CD4-positive, alpha-beta T cell treated with Interleukin-17A for 4 hours (primary cell): ENCODE measurements around the gene FABP7.
"Not testable (repeated sequence)": the region's sequence is repeated elsewhere in the genome, so short reads cannot be mapped to it uniquely, and the experiment has no call there.

ENCODE experiments used
- DNase-seq: peaks from one replicate; pipeline ENCODE4 v3.0.0-alpha.2; 2020; ENCODE audit warnings: mixed read lengths

The FABP7 gene

DNA sequence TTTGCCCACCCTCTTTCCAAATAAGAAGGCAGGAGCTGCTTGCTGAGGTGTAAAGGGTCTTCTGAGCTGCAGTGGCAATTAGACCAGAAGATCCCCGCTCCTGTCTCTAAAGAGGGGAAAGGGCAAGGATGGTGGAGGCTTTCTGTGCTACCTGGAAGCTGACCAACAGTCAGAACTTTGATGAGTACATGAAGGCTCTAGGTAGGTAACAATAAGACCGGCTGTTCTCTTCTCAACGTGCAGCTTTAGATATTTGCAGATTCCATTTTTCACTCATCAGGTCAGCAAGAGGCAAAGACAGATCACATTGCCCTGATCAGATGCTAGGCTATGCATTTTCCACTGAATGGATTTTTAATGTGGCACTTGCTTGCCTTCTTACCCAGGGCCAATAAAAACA, at the start of gene FABP7:
Gene FABP7, plus strand, starts transcription at position 50 of the 400 bp plus-strand sequence. Its CDS starts 79 bp downstream, at position 129.
- DNase-seq: no peak

- no peak for DNase-seq
These were observed 49.2 kb upstream of the FABP7 start for GRCh38 chr6:122730334-122730733.

DNA sequence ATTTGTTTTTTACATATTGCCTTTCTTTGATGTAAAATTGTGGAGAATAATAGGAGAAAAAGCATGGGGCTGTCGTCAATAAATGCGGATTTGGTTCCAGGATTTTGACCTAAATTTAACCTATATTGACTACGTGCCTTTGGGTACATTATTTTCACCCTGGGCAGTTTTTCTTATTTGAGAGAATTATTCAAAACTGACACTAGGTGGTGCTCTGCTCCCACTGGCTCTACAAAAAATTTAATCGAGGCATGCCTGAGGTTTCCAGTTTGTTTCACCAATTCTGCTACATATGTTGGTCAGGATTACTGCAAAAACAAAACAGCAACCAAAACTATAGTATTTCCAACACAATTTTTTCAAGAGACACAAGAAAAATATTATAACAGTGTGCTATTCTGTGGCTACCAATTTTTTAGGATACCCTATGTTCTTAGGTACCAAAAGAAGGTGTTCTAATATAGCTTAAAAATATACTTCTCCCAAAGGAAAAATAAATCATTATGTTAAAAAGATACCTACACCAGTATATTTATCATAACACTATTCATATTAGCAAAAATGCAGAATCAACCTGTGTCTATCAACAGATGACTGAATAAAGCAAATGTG, 48.6 kb upstream of the FABP7 start:
- DNase-seq: no peak

DNA sequence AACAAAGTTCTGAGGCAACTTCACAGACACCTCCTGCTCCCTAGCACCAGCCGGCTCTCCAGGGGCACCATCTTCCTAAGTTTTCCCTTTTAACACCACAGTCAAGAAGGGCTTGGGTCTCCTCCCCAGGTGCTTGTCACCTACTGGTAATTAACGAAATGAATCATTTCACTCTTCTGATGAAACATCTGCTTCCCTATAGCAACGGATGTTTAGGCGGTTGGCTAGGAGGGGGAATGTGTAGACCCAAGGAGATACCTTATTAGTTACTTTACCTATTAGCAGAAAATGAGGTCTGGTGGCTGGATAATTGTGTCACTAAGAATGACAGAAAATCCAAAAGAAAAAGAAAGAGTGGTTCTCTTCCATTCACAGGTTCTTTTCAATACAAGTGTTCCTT, 46.3 kb upstream of the FABP7 start:
- DNase-seq: no peak

DNA sequence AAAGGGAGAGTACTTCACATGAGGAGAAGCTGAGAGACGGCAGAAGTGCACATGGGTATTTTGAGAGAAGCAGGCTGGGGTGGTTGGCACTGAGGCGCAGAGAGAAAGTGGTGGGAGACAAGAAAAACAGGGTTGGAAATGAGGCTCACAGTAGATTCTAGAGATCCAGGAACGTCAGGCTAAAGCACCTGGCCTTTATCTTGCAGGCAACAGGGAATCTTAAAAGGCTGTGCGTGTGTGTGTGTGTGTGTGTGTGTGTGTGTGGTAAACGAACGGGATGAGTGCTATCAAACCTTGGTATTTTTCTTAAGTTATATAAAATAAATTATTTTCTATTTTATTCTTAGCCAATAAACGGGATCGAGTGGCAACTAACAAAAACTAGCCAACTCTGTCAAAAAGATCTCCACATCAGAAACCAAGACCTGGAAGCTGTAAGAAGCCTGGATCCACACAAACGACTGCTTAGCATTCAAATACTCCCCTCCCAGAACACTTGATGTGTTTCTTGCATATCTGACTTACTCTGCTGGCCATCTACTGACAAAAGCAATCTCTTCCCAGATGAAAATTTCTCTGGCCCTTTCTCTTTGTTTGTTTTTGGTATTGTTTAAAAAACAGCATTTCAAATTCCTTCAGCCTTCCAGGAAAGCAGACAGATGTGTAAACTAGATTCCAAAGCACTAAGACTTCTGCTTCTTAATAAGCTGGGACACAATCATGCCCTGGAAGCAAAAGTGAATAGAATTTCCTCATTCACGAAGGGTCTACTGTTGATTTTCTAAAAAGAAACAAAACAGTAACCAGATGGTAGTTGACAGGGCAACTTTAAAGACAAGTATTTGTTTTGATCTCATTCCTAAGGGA, 44.8 kb upstream of the FABP7 start:
- no peak for DNase-seq

- DNase-seq: no peak
These were observed 43.9 kb upstream of the FABP7 start for GRCh38 chr6:122735582-122735981.

DNA sequence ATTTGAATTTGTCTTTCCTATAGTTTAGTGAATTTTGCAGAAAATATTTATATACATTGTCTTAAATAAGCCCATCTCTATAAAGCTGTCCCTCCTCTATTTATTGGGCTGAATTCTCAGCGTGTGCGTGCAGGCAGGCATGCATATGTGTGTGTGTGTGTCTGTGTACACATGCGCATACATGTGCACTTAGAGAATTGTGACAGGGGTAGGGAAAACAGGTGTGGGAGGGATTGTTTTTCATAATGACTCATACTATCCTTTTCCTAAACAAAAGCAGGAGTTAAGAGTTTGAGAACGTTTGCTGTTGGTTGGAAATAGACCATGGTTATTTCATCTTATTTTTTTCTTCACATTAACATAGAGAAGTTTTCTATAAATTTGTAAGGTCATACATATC, 43.4 kb upstream of the FABP7 start:
- no peak for DNase-seq

GRCh38 chr6:122736616-122737015, 42.9 kb upstream of the FABP7 start:
- DNase-seq: no peak

- no peak for DNase-seq
These were observed 39.4 kb upstream of the FABP7 start for GRCh38 chr6:122740091-122740490.

GRCh38 chr6:122740936-122741335, 38.6 kb upstream of the FABP7 start:
- no peak for DNase-seq

GRCh38 chr6:122744247-122744646, 35.3 kb upstream of the FABP7 start:
- not testable (repeated sequence) for DNase-seq

- not testable (repeated sequence) for DNase-seq
These were observed 34.7 kb upstream of the FABP7 start for GRCh38 chr6:122744856-122745255.

GRCh38 chr6:122746688-122747087, 32.8 kb upstream of the FABP7 start:
- no peak for DNase-seq

DNA sequence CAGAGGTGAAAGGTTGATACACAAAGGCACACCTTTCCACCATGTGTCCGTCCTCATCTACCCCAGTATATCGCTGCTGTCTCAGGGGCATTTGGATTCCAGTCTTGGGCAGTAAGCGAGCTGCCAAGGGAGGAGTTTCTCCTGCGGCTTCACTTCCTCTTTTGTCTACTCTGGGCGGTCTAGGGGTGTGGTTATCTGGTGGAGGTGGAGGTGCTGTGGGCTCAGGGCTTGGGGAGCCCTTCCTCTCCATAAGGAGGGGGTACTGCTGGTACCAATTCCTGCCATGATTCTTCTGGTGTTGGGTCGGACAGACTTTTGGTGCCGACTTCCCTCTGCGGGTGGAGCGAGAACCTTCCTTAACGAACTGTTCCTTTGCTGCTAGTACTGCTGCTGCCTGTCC, 31.9 kb upstream of the FABP7 start:
- no peak for DNase-seq

GRCh38 chr6:122748945-122749344, 30.6 kb upstream of the FABP7 start:
- not testable (repeated sequence) for DNase-seq

DNA sequence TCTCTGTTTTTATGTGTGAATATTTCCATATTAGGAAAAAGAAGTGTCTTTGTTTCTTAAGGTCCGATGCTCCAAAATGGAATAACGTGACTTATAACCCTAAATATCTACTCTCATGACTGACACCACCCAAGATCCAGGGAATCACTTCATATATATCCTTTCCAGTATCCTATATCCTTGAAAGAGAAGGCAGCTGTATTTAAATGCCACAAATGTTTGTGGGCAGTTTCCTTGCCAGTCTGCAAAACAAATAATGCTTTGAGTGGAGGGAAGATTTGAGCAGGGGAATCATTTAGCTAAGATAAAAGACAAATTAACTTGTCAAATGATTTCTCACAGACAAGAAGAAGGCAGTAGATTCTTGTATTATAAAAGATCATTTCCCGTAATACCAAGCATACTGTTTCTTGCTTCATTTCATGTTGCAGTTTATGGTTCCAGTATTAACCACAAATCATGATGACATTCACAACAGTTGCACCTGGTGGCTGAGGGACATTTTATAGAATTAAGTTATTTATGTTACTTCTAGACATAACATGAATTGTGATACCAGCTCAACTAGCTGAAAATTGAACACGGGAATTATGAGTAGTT, 30.0 kb upstream of the FABP7 start:
- no peak for DNase-seq

- DNase-seq: no peak
These were observed 28.2 kb upstream of the FABP7 start for GRCh38 chr6:122751326-122751725.

GRCh38 chr6:122752459-122752858, 27.1 kb upstream of the FABP7 start:
- DNase-seq: no peak

- no peak for DNase-seq
These were observed 26.4 kb upstream of the FABP7 start for GRCh38 chr6:122753000-122753687.

GRCh38 chr6:122753688-122754056, 25.8 kb upstream of the FABP7 start:
- no peak for DNase-seq

- DNase-seq: no peak
These were observed 25.3 kb upstream of the FABP7 start for GRCh38 chr6:122754191-122754731.

GRCh38 chr6:122755901-122756300, 23.6 kb upstream of the FABP7 start:
- no peak for DNase-seq

GRCh38 chr6:122758927-122759334, 20.6 kb upstream of the FABP7 start:
- DNase-seq: no peak
